GM21723 (cell line): Measurements from ENCODE around the gene GFPT1.

ENCODE experiments used
- ATAC-seq: cut with Tn5 transposase; IDR thresholded peaks from one replicate; pipeline ENCODE4 v1.9.1; 2021; ENCODE audit warnings: mild to moderate bottlenecking, moderate library complexity; ENCODE audit not compliant: unreplicated experiment

The GFPT1 gene

GRCh38 chr2:69330781-69331180 is 56.2 kb downstream of the GFPT1 start:
- ATAC-seq: no peak

GRCh38 chr2:69322631-69323030 is 64.4 kb downstream of the GFPT1 start:
- no peak for ATAC-seq

- ATAC-seq: no peak
These were observed 70.5 kb downstream of the GFPT1 start for GRCh38 chr2:69316550-69316949.

DNA sequence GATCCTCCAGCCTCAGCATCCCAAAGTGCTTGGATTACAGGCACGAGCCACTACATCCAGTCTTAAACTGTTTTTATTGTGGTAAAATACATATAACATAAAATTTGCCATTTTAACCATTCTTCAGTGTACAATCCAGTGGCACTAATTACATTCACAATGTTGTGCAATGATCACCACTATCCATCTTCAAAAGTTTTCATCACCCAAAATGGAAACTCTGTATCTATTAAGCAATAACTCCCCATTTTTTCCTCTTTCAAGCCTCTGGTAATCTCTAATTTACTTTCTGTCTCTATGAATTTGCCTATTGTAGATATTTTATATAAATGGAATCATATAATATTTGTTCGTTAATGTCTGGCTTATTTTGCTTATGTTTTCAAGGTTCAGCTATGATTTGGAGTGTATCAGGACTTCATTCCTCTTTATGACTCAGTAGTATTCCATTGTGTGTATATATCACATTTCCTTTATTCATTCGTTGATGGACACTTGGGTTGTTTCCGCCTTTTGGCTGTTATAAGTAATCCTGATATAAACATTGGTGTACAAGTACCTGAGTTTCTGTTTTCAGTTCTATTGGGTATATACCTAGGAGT is 71.8 kb downstream of the GFPT1 start:
- ATAC-seq: no peak

GRCh38 chr2:69311024-69311416 is 76.0 kb downstream of the GFPT1 start:
- no peak for ATAC-seq

- ATAC-seq: no peak
These were observed 76.7 kb downstream of the GFPT1 start for GRCh38 chr2:69310111-69311023.

DNA sequence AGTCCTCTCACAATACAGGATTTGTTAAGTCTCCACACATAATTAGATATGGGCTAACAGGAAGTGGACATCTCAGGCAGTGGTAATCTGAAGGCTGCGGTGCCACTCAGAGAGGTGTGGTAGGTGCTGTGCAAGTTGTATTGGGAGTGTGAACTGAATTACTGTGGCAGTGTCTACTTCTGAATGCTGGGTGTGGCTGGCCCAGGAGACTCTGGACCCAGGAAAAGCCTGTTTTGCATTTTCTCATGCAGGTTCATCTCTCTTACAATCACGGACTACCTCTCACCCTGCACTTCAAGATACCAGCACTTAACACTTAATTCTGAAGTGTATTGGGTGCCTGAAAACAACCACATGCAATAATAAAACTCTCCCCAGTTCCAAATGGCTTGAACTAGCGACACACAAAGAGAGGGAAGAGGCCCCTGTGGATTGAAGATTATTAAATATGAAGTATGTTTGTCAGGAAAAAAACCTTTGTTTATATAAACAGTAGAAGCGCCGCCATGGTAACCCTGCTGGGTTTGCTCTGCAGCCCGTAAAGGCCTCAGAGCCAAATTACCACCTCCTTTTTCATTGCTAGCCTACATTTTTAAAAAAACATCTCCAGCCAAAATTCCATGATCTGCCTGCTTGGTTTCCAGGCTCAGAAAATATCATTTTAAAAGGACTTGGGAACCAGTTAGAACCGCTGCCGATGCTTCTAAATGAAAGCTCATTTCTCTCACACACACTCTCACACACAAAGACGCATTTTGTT is 77.5 kb downstream of the GFPT1 start:
- no peak for ATAC-seq

DNA sequence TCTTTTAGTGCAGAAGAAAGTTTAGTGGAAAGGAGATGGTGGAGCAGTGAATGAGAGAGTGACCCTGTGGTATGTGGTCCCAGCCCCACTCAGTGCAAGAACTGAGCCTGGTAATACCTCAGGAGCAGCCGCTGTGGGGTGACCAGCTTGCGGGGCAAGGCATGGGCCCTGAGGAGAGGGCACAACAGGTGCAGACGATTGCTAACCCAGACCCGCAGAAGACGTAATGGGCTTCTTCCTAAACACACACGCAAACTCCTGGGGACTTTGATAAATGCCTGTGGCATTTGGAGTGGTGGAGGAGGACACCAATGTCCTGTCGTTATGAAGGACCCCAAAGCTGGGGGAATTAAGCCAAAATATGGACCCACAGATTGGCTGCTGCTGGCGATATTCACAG is 78.7 kb downstream of the GFPT1 start:
- ATAC-seq: no peak

DNA sequence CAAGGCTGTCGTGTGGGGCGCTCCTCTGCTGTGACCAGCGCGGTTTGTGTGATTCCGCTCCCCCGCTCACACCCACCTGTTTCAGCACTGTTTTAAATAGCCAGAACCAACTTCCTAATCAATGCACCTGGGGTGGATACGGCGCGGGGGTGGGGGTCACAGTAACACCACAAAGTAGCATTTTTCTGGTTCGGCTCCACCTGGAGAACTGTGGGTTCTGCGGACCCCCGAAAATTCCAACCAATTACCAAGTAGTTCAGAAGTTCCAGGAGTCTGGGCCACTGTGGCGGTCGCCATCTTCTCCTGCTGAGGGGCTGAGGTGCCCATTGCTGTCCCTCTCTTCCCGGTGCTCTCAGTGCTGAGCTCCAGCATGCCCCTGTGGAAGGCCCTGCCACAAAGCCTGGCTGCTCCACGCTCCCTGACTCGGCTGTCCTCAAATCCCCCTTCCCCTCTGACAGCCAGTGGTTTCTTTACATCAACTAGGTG is 79.4 kb downstream of the GFPT1 start:
- ATAC-seq: no peak

DNA sequence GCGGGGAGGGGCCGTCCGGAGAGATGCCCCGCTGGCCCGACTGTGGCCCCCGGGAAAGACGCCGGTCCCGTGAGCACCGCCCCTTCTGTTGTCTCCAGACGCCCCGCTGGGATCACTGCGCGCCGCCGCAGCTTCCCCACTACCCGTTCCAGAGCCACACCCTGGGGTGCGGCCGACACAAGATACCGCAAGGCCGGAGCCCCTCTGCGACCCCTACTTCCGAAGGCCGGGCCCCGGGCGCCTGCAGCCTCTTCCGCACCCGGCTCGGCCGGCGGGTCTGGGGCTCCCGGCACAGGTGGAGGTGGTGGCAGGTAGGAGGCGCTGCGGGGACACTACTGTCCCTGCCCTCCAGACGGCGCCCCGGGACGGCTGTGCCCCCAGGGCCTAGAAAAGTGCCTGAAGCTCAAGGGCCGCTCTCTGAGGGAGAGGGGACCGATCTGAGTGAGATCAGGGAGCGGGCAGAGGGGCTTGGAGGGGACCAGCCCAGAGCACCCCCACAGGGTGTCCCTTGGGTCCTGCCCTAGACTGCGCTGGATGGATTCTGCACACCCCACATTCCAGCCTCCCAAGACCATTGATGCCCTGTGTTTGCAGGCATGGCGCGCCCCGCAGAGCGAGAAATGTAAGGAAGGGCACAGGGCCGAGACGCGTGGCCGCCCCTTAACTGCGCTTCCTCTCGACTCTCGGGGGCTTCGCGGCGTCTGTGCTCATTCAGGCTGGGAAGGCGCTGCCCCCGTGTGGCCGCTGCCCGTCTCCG is 80.0 kb downstream of the GFPT1 start:
- ATAC-seq: peak; percentile 92

- no peak for ATAC-seq
These were observed 80.6 kb downstream of the GFPT1 start for GRCh38 chr2:69306393-69306821.

DNA sequence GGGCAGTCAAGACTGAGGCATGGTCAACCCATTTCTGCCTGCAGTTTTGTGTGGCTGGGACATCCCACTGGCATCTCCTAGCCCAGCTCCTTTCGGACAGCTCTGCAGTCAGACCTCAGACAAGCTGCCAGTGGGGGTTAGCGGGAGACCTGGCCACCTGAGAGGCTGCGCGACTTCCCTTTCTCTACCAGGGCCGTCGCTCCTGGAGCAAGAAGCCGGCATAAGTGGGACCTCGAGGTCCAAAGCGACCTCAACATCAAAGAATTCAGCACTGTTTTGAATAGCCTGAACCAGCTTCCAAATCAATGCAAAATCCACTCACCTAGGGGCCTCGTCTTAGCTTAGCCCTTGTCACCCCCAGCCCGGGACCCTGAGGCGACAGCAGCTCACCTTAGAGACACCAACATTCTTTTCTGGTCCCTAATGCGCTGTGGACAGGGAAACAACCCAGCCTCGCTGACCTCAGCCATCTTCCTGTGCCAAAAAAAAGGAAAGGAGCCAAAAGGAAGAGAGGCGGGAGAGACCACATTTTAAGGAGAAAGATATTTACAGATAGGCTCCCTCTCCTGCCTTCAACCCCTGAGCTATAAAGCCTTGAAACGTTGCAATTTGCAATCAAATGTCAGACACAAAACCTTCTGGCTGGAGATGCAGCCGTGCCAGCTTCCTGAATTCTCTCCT is 81.2 kb downstream of the GFPT1 start:
- no peak for ATAC-seq

- no peak for ATAC-seq
These were observed 81.9 kb downstream of the GFPT1 start for GRCh38 chr2:69305166-69305565.

DNA sequence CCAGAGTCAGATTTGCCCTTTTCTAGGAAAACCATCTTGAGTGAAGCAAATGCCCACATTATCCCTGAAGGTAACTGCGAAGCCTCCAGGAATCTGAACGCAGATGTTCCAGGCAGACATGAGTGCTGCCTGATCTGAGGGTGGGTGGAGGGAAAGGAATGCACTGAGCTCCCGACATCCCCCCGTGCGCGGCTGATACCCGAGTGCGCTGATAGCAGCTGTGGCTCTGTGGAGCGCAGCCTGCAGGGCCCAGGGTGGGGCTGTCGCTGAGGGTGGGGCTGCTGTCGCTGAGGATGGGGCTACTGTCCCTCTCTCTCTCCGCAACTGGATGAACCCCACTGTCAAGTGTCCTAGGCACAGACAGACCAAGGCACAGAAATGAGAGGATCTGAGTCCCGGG is 82.4 kb downstream of the GFPT1 start:
- ATAC-seq: no peak

DNA sequence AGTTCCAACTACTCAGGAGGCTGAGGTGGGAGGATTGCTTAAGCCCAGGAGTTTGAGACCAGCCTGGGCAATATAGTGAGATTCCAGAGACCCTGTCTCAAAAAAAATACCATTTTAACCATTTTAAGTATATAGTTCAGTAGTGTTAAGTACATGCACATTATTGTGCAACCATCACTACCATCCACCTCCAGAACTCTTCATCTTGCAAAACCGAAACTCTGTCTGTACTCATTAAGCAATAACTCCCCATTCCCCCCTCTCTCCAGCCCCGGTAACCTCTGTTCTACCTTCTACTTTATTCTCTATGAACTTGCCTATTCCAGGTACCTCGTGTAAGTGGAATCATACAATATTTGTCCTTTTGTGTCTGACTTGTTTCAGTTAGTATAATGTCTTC is 86.4 kb downstream of the GFPT1 start:
- no peak for ATAC-seq

GRCh38 chr2:69299772-69300516 is 87.1 kb downstream of the GFPT1 start:
- no peak for ATAC-seq

DNA sequence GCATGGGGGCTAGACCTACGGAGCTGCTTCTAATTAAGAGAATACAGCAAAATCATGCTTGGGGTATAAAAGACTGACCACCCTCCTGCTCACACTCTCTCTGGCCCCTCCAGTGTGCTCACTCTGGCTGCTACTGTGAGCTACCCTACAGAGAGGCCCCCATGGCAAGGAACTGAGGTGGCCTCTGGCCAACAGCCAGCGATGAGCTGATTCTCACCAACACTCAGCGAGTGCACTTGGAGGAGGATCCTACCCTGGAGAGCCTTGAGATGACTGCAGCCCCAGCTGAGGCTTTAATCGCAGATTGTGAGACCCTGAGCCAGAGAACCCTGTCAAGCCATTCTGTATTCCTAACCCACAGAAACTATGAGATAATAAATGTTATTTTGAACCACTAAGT is 88.2 kb downstream of the GFPT1 start:
- ATAC-seq: no peak

DNA sequence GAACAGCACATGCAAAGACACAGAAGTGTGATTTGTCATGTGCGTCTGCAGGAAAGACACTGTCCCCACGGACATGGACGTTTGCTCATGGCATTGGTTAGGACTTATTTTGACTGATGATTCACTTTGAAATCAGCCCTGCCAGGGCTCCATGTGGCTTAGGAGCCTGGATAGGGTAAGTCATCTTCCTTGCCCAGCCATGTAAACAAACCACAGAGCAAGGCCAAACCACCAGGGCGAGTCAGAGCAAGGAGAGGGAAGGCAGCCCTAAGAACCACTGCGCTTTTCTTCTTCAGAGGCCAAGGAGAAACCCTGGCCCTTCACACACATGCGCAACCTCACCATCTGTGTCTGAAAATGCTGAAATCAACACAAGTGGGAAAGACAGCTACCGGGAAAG is 88.8 kb downstream of the GFPT1 start:
- no peak for ATAC-seq

- no peak for ATAC-seq
These were observed 89.8 kb downstream of the GFPT1 start for GRCh38 chr2:69297216-69297615.

DNA sequence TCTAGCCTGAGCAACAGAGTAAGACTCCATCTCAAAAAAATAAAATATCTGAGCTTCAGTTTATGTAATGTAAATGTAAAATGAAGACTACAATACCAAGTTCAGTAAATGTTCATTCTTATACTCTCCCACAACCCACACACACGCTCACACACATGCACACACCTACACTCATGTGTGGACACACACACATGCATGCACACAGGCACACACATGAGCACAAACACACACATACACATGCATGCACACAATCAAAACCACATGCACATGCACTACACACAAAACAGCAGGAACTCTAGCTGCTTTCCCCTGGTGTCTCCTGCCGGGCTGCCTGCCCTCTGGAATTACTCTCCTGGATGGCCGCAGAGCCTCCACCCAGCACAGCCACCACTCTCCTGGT is 90.6 kb downstream of the GFPT1 start:
- no peak for ATAC-seq
